NOMO-1 treated with DMSO at 0.1 percent for 48 hours (cell line): ENCODE results near the gene EML2.
"Not testable (repeated sequence)": the region's sequence is repeated elsewhere in the genome, so short reads cannot be mapped to it uniquely, and the experiment has no call there.

Experiments
- DNase-seq: peaks from one replicate; lab custom pipeline; 2025; ENCODE audit not compliant: unreplicated experiment; lab: John Stamatoyannopoulos, UW

Gene EML2

DNA sequence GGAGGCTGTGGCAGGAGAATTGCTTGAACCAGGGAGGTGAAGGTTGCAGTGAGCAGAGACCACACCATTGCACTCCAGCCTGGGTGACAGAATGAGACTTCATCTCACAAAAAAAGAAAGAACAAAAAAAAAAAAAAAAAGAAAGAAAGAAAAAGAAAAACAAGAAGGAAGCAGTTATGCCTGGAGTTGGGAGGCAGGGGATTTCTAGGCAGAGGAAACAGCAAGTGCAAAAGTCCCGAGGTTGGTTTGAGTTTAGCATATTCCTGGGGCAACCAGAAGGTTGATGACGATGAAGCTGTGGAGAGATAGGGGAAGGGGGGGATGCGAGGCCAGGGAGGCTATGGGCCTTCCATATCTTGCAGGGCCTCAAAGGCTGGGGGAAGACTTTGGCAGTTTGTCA is 11.5 kb upstream of the EML2 start:
- DNase-seq: no peak

DNA sequence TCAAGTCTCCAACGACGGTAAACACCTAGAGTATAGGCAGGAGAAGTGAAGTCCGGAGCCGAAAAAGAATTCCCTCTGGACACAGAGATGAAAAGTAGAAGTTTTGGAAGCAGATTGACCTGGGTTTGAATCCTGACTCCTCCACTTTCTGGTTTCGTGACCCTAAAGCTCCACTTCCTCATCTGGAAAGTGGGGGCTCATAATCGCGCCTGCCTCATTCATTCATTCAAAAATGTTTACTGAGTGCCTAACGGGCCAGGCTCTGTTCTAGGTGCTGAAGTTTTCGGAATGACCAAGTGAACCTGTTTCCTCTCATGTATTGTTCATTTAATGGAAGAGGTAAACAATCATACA is 7.1 kb upstream of the EML2 start:
- no peak for DNase-seq

DNA sequence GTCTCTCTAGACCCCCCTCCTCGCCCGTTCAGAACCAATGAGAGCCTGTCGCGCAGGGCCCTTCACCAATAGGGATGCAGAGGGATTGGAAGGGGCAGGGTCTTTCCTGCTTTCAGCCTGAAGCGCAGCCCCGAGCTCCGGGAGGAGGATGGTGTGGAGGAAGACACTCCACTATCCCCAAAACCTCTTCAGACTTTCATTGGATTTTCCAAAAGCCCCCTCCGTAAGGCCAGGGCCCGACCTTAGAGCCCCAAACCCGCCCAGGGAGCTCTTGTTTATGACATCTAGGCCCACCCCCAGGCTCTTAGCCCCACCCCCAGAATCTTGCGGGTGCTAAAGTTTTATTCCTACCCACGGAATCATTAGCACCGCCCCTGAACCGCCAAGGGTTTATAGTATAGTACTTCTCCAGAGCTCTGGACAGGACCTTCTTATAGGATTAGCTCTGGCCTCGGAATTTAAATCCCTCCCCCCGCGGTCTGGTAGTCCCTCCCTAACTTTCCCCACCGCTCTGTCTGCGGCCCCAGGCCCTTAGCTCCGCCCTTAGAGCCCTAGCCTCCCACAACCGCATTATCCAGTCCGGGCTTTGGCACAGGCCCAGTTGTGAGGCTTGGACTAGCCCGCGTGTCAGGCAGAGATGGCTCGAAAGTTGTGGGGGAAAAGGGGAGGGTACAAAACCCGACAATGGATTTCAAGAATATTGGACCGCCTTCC is 6.6 kb upstream of the EML2 start:
- DNase-seq: no peak

DNA sequence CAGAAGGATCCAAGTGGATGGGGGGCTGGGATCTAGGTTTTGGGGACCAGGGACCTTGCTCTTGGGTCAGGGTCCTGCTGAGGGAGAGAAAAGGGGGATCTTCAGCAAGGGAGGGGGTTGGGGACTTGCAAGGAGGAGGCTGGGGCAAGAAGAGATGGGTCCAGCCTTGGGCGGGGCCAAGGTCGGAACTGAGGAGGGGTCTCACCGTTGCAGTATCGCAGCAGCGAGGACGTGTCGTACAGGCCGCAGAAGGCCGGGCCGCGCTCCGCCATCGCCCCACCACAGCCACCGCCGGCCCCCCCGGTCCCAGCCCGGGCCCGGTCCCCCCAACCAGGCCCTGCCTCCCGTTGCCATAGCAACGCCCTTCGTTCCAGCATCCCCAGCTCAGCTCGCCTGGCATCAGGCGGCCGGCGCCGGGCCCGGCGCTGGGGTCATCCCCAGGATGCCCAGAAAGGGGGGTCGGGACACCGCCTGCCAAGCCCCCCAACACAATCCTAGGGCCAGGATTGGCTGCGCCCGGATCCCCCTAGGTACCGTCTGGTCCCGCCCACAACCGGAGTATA is 6.0 kb upstream of the EML2 start:
- no peak for DNase-seq

DNA sequence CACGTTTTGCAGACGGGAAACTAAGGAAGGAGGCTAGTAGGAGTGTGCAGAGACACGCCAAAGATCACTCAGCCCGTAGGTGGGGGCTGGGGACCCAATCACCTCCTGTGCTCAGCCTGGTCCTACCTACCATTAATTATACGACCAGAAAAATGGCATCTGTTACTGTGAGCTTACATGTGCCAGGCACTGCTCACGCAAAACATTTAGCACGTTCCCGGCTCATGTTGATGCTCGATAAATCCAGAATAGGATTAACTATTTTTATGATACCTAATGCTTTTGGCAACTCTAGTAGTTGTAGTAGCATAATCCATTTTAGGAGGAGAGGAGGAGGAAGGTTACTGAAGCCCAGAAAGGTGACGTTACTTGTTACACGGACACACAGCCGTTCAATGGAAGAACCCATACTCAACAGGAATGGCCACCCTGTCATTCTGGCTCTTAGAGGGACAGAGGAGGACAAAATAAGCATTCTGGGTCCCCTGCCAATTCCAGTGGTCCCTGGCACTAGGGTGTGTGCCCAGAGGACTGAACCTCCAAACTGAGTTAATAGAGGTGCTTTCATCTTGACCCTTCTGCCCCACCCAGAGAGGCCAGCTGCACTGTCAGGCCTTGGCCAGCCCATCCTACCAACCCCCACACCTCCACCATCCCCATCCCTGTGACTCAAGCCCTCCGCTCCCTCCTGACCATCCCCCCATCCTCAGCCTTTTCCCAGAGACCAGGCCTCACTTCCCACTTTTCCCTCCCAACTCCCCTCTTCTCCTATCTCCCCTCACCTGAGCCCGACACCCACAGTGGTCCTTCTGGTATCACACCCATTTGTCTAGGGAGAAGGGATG is 5.0 kb upstream of the EML2 start:
- DNase-seq: no peak

DNA sequence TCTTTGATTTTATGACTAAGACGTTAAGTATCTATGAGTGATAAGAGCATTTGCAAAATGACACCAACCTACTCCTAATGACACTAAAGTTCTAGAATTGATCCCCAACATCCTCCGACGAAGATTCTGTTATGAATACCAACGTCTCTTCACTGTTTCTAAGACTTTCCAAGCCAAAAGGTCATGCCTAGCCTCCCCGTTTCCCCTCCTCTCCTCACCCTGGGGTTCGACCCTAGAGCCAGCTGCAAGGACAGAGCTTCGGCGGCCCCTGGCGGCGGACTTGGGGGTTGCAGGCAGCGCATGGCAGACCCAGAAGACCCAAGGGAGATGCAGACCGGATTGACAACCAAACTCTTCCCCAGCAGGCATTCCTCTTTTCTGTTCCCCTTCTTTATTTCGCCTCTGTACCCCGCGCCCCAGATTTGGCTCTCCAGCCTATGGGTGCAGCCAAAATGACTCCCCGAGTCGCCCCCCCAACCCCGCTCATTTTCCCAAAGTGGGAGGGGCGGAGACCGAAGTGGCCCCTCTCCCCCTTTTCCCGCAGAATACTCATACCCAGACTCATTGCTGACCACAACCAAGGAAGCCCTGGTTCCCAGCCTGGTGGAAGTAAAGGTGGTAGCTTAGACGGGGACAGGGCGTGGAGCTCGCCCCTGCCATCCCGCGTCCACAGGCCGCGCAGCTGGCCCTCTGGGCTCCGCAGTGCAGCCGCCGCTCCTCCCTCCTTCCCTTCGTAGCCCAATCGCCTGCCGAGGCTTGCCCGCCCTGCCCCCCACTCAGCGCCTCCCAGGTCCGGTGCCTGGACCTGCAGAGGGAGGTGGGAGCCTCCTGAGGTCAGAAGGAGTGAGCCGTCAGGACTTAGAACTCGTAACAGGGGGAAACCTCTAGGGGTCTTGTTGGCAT is 4.1 kb upstream of the EML2 start:
- peak; percentile 83 for DNase-seq

DNA sequence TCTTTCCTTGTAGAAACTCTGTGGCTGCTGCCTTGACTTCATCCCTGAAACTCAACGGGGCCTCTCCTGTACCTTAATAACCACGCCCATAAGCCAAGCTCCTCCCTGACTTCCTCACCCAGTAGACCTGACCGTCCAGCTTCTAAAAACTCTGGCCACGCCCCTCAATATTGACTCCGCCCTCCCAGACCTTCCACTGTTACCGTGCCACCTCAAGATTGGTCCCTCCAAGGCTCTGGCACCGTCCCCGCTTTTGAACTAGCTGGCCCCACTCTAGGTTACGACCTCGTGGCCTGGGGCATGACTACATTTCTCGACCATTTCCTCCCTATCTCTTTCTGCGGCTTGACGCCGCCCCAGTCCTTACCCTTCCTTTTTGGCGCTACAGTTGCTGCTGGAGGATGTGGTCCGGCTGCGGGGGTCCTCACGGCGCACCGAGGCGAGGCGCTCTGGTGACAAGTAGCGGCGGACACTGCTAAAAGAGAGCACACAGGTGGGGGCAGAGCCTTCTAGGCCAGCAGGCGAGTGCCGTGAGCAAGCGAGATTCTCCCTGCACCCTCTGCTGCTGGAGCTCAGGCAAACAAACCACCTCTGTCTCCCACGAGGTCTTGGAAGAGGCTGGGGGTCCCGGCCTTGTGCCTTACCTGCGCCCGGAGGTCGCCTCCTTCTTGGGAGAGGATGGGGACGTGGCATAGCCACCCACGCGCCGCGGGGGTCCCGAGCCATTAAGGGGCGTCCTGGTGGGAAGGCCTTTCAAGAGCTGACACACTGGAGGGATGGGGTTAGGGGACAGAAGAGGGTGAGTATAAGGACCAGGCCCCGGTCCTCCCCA is 2.3 kb upstream of the EML2 start:
- peak; percentile 93 for DNase-seq

DNA sequence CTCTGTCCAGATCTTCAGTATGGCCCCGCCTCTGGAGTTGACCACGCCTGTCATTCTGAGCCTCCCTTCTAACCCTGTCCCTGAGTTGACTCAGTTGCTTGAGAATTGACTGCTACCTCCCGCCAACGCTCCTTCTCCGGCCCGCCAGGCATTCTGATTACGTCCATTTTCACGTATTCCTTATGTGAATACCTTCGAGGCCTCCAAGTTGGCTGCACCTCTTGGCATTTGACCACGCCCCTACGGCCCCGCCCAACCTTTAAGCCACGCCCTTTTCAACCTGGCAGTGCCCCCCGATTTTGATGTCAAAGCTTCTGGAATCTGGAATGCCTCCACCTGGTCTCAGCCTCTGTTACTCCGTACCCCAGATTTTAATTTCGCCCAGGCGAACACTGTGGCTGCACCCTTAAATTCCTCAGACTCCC is 1.7 kb upstream of the EML2 start:
- DNase-seq: no peak

DNA sequence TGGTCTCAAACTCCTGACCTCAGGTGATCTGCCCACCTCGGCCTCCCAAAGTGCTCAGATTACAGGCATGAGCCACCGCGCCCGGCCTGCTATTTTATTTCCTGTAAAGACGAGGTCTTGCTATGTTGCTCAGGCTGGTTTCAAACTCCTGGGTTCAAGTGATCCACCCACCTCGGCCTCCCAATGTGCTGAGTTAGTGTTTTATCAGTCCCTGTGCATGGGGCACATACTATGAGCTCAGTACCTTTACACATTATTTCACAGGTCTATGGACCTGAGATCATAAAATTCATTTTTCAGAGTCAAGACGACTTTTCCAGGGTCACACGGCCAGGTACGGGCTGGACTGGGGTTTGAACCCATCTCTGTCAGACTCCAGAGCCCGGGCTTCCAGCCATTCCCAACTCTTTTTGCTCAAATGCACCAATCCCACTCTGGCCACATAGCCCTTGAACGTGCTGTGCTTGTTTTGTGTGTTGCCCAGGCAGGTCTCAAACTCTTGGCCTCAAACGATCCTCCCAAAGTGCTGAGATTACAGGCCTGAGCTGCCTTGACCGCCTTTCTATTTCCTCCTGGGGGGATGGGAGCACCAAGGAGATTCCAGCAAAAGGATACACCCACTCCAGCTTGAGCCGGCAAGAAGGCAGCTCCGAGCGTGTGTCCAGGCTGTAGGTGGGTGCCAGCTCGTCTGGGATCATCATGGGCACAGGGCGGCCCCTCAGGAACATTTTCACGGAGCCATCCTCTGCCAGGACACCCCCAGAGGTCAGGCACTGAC is 1.1 kb downstream of the EML2 start:
- no peak for DNase-seq

DNA sequence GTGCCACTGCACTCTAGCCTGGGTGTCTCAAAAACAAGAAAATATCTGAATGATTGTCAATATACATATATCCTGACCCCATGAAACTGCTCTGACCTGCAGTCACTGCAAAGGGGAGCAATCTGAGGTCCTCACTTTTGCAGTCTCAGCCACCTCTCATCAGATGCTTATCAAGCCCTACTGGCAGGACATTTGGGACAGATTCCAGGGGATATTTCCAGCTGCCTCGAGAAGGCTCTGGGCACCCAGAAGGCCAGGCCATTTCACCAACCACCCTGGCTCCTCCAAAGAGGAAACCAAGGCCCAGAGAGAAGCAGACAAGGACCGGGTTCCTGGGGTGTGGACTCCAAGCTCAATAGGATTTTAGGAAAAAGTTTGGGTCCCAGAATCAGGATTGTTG is 2.3 kb downstream of the EML2 start:
- DNase-seq: no peak

DNA sequence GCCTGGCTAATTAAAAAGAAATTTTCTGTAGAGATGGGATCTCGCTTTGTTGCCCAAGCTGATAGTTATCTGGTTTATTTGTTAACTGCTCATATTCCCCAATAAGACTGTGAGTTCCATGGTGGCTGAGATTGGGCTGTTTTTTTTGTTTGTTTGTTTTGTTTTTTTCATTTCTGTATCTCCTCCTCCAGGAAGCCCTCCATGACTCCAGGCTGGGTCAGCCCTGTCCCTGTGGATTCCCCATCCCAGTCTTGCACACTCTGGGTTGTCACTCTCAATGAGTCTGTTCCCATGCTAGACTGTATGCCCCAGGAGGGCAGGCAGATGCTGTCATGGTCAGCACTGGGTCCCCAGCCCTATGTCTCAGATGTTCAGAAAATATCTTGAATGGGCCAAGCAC is 2.9 kb downstream of the EML2 start:
- DNase-seq: no peak

DNA sequence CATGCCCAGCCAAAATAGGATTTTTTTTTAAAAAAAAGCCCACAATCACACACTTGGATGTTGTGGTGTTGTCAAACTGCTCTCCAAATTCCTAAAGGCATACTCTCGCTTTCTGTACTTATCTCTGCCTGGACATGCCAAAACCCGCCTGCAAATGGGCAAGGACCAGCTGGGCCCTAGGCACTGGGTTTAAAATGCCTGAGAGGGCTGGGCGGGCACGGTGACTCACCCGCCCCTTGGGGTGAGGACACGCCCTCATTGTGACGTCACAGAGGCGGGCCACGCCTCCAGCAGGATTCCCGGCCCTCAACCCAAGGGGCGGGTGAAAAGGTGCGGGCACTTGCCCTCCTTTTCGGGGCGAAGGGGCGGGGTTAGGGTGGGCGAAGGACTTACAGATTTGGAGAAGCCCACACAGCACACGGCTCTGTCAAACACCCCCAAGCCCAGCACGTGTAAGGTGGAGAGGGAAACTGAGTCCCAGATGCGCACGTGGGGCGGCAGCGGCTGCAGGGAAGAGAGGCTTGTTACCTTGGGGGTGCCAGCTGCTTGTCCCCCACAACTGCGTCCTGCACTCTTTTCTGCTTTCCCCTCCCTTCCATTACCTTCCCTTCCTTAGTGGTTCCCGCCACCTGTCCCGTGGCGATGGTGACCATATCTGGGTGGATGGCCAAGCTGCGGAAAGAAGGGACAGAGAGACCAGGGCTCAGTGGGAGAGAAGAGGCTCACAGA is 6.6 kb downstream of the EML2 start:
- DNase-seq: no peak

DNA sequence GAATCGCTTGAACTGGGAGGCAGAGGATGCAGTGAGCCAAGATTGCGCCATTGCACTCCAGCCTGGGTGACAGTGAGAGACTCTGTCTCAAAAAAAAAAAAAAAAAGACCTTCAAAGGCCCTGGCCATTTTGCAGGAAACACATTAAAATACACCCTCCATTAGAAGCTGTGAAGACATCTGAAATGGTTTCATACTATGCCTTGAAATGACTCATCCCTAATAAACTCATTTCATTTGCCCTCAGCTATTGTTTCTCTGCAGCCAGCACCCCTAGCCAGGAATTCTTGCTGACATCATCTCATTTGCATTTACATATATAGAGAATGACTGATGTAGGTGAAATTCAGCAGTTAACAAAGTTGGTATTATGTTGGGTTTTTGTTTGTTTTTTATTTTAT is 8.7 kb downstream of the EML2 start:
- no peak for DNase-seq

DNA sequence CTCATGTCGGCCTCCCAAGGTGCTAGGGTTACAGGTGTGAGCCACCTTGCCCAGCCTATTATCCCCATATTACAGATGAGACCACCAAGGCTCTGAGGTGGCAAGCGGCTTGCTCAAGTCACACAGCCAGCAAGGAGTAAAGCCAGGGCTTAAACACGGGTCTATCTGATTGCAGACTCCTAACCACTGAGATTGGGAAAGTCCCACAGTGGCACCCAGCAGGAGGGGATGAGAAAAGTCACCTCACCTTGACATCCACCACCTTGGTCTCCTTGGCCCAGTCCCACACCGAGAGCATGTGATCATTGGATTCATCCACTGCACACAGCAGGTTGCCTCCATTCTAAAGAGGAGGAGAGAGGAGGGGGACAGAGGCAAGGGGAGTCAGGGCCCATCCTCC is 9.5 kb downstream of the EML2 start:
- no peak for DNase-seq

DNA sequence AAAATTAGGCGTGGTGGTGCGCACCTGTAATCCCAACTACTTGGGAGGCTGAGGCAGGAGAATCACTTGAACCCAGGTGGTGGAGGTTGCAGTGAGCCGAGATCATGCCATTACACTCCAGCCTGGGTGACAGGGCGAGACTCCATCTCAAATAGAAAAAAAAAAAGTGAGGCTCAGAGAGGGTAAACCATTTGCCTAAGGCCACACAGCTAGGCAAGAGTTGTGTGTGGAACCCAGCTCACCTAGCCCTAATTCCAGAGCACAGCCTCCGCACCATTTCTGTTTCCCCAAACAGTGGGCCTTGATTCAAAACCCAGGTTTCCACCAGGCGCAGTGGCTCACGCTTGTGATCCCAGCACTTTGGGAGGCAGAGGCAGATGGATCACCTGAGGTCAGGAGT is 11.0 kb downstream of the EML2 start:
- not testable (repeated sequence) for DNase-seq

DNA sequence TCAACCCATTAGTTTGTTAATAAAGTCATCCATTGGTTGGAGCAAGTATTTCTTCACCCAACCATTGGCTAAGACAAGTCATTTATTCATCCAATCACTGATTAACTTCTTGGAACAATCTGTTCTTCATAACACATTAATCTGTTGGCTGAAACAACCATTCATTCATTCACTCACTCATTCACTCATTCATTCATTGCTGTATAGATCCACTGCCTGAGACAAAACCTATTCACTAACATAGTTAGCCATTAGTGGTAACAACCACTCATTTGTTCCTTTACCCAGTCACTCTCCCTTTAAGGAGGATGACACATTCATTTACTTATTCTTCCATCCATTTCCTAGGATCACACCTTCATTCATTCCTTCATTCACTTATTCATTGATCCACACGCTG is 15.2 kb downstream of the EML2 start:
- no peak for DNase-seq

DNA sequence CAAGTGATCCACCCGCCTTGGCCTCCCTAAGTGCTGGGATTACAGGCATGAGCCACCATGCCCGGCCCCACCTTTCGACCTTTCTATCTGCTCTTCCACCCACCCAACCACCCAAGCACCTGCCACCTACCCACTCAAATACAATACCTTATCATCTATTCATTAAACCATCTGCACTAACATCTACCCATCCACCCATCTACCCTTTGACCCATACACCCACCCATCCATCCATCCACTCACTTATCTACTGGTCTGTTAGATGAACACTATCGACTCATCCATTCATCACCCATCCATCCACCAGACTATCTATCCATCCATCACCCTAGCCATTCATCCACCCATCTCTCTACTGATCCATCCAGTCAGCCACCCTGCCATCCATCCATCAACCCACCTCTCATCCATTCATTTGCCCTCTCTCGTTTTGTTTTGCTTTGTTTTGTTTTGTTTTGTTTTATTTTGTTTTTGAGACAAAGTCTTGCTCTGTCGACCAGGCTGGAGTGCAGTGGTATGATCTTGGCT is 17.2 kb downstream of the EML2 start:
- no peak for DNase-seq

DNA sequence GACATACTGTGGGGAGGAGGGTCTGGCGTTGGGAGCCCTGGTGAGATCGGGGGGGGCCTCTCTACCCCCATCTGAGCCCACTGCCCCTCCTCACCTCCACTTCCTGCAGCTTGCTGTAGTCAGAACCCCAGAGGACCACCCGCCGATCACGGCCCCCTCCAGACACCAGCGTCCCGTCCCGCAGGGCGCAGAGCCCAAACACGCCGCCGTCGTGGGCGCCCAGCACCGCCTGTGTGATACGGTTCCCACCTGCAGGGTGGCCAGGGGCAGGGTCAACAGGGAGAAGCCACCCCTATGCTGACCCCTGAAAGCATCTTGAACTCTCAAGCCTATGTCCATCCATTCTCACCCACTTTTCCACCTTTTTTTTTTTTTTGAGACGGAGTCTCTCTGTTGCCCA is 17.8 kb downstream of the EML2 start:
- no peak for DNase-seq

DNA sequence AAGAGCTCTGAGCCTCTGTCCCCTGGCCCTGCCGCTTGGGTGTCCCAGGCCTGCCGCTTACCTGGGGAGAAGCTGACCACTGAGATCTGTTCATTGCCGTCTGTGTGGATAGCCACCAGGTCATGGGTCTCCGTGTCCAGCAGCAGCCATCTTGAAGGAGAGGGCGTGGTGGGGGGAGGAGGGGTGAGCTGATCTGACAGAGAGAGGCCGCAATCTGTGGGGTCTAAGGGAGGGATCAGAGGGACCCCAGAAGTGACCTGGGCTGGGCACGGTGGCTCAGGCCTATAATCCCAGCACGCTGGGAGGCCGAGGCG is 22.5 kb downstream of the EML2 start:
- no peak for DNase-seq
